ENCODE measurements around the gene PTPN2. TPM values are rescaled to one million over a fixed set of nuclear protein-coding genes. Genes with fewer than 3 reads are reported as not detected.

The PTPN2 gene
- total RNA-seq, 4 donors from 2014 or later = 17.0 to 20.0 (median 17.5) TPM

- intact Hi-C loops (cut with DNase I; ENCODE audit: low total_unique reads) = no loop called here
- DNase-seq (no peak), ATAC-seq (no peak)
- in situ Hi-C loops (cut with MboI; ENCODE audit: low sequenced_read_pairs in 4 of 4) = no loop called here
- Histone ChIP-seq H3K4me3 (no peak overlapping the region), H3K27me3 (no peaks in the 10 kb centered on the region), H3K4me1 (peaks cover 10% of the 10 kb centered on the region in 2 donors), H3K36me3 (no peaks in the 10 kb centered on the region), H3K9me3 (no peaks in the 10 kb centered on the region), H3K27ac (no peak overlapping the region)
- no peak for TF ChIP-seq POLR2A (IDR thresholded peaks at IDR 0.05)
- TF ChIP-seq, protein P1, sequence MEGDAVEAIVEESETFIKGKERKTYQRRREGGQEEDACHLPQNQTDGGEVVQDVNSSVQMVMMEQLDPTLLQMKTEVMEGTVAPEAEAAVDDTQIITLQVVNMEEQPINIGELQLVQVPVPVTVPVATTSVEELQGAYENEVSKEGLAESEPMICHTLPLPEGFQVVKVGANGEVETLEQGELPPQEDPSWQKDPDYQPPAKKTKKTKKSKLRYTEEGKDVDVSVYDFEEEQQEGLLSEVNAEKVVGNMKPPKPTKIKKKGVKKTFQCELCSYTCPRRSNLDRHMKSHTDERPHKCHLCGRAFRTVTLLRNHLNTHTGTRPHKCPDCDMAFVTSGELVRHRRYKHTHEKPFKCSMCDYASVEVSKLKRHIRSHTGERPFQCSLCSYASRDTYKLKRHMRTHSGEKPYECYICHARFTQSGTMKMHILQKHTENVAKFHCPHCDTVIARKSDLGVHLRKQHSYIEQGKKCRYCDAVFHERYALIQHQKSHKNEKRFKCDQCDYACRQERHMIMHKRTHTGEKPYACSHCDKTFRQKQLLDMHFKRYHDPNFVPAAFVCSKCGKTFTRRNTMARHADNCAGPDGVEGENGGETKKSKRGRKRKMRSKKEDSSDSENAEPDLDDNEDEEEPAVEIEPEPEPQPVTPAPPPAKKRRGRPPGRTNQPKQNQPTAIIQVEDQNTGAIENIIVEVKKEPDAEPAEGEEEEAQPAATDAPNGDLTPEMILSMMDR (IDR thresholded peaks at IDR 0.05 in 4 of 5, conservative IDR thresholded peaks at IDR 0.05 in 1 of 5) = no peak
Measured at GRCh38 chr18:12842459-12843380, 41.3 kb downstream of the PTPN2 start.

- no peaks in the 10 kb centered on the region for H3K36me3 ChIP-seq
- H3K27me3 ChIP-seq = no peaks in the 10 kb centered on the region
- no peak overlapping the region for H3K4me3 ChIP-seq
- TF ChIP-seq, protein P1 (IDR thresholded peaks at IDR 0.05 in 4 of 5, conservative IDR thresholded peaks at IDR 0.05 in 1 of 5) = no peak
- no peaks in the 10 kb centered on the region for H3K9me3 ChIP-seq
- DNase-seq (no peak), ATAC-seq (no peak)
- peaks cover 11 to 12% of the 10 kb centered on the region in 2 donors for H3K4me1 ChIP-seq
- intact Hi-C loops (cut with DNase I; ENCODE audit: low total_unique reads) = no loop called here
- in situ Hi-C loops (cut with MboI; ENCODE audit: low sequenced_read_pairs in 4 of 4) = no loop called here
- no peak overlapping the region for H3K27ac ChIP-seq
Measured at GRCh38 chr18:12841070-12841469, 43.0 kb downstream of the PTPN2 start.

DNA sequence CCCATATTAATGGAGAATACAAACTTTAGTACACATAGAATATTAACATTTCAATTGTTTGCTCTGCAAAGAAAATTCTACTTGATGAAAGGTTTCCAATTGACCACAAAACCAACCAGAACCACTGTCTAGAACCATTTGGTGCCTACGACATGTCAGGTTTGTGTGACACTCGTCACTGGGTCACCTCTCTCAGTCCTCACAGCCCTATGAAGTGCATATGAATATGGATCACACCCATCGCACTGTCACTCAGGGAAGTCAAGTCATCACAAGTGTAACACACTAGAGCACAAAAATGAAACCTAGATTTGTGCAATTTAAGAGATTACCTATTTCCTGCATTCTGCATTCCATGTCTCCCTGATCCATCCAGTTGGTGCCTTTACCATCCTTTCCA, 43.7 kb downstream of the PTPN2 start:
- in situ Hi-C loops (cut with MboI; ENCODE audit: low sequenced_read_pairs in 4 of 4) = no loop called here
- Histone ChIP-seq H3K9me3 (no peaks in the 10 kb centered on the region), H3K4me3 (no peak overlapping the region), H3K4me1 (peaks cover 11 to 12% of the 10 kb centered on the region in 2 donors), H3K27ac (no peak overlapping the region), H3K36me3 (peaks cover 0 to 4% of the 10 kb centered on the region in 2 donors), H3K27me3 (no peaks in the 10 kb centered on the region)
- TF ChIP-seq, protein P1 (IDR thresholded peaks at IDR 0.05 in 4 of 5, conservative IDR thresholded peaks at IDR 0.05 in 1 of 5) = no peak
- TF ChIP-seq POLR2A (IDR thresholded peaks at IDR 0.05) = no peak
- ATAC-seq (no peak), DNase-seq (no peak)
- intact Hi-C loops (cut with DNase I; ENCODE audit: low total_unique reads) = no loop called here

- Histone ChIP-seq H3K4me1 (peaks cover 11 to 12% of the 10 kb centered on the region in 2 donors), H3K4me3 (no peak overlapping the region), H3K27me3 (no peaks in the 10 kb centered on the region), H3K36me3 (peaks cover 0 to 4% of the 10 kb centered on the region in 2 donors), H3K27ac (peak overlapping the region in 1 of 4 donors; percentile 2), H3K9me3 (no peaks in the 10 kb centered on the region)
- TF ChIP-seq, protein P1 (IDR thresholded peaks at IDR 0.05 in 4 of 5, conservative IDR thresholded peaks at IDR 0.05 in 1 of 5) = no peak
- no peak for TF ChIP-seq POLR2A (IDR thresholded peaks at IDR 0.05)
- no peak for ATAC-seq
- DNase-seq = no peak
- in situ Hi-C loops (cut with MboI; ENCODE audit: low sequenced_read_pairs in 4 of 4) = no loop called here
- intact Hi-C loops (cut with DNase I; ENCODE audit: low total_unique reads) = loop anchor here (5.0 kb wide), 1 partner anchor 43 kb away; the partner anchor contains the start of gene PTPN2
Measured at GRCh38 chr18:12839526-12840196, 44.4 kb downstream of the PTPN2 start.
